ACC112 (cell line): ENCODE data around the gene LRBA.
A peak's percentile ranks its signal among the peaks of the same experiment; 100 is the strongest.

Experiments
- H2AFZ ChIP-seq: fragments of 200-600 bp; sonication (generic); one replicate; pipeline ENCODE4 v1.6.0; 2017; ENCODE audit warnings: antibody characterized with exemption, low read length; ENCODE audit not compliant: unreplicated experiment
- H3K27ac ChIP-seq: fragments of 200-600 bp; sonication (generic); 2 replicates; pipeline ENCODE4 v1.5.1; 2014; ENCODE audit warnings: low read depth, mild to moderate bottlenecking, antibody characterized with exemption, low read length, moderate library complexity
- H3K27me3 ChIP-seq: fragments of 200-600 bp; sonication (generic); 2 replicates; pipeline ENCODE4 v1.6.1; 2014; ENCODE audit warnings: mild to moderate bottlenecking, antibody characterized with exemption, low read length, moderate library complexity, mixed read lengths; ENCODE audit not compliant: insufficient read depth
- H3K36me3 ChIP-seq: fragments of 200-600 bp; sonication (generic); 2 replicates; pipeline ENCODE4 v1.6.1; 2016; ENCODE audit warnings: mild to moderate bottlenecking, antibody characterized with exemption, low read length, moderate library complexity, mixed read lengths; ENCODE audit not compliant: insufficient read depth
- H3K4me1 ChIP-seq: fragments of 200-600 bp; sonication (generic); one replicate; pipeline ENCODE4 v1.6.1; 2016; ENCODE audit warnings: low read length, mixed read lengths; ENCODE audit not compliant: insufficient read depth, unreplicated experiment, control insufficient read depth
- H3K4me3 ChIP-seq: fragments of 200-600 bp; sonication (generic); 2 replicates; pipeline ENCODE4 v1.5.1; 2014; ENCODE audit warnings: mild to moderate bottlenecking, low read depth, low read length
- H3K79me2 ChIP-seq: fragments of 200-600 bp; sonication (generic); one replicate; pipeline ENCODE4 v1.6.0; 2016; ENCODE audit warnings: low read length; ENCODE audit not compliant: control insufficient read depth, unreplicated experiment, insufficient read depth

LRBA gene

GRCh38 chr4:150385606-150386005 is 629.5 kb downstream of the LRBA start:
- Histone ChIP-seq H3K36me3 (no peaks in the 10 kb centered on the region), H3K27ac (peak overlapping the region; percentile 70), H3K79me2 (no peaks in the 10 kb centered on the region), H2AFZ (no peak overlapping the region), H3K27me3 (no peaks in the 10 kb centered on the region), H3K4me3 (0 out of 2 replicates have a peak overlapping the region, but pooled peaks have one; percentile 39), H3K4me1 (peaks cover 45% of the 10 kb centered on the region)

GRCh38 chr4:150384249-150384648 is 630.8 kb downstream of the LRBA start:
- Histone ChIP-seq H3K4me1 (peaks cover 50% of the 10 kb centered on the region), H3K36me3 (no peaks in the 10 kb centered on the region), H3K27ac (no peak overlapping the region), H3K79me2 (no peaks in the 10 kb centered on the region), H2AFZ (no peak overlapping the region), H3K4me3 (no peak overlapping the region), H3K27me3 (no peaks in the 10 kb centered on the region)

GRCh38 chr4:150382028-150382427 is 633.1 kb downstream of the LRBA start:
- peaks cover 48% of the 10 kb centered on the region for H3K4me1 ChIP-seq

GRCh38 chr4:150381609-150382008 is 633.5 kb downstream of the LRBA start:
- Histone ChIP-seq H3K27ac (peak overlapping the region; percentile 46), H3K27me3 (no peaks in the 10 kb centered on the region), H3K36me3 (no peaks in the 10 kb centered on the region), H3K4me1 (peaks cover 48% of the 10 kb centered on the region), H3K4me3 (no peak overlapping the region), H3K79me2 (no peaks in the 10 kb centered on the region), H2AFZ (no peak overlapping the region)

More at GRCh38 chr4:150382028-150382427, 633.1 kb downstream of the LRBA start:
- Histone ChIP-seq H2AFZ (no peak overlapping the region), H3K27ac (peak overlapping the region; percentile 46), H3K36me3 (no peaks in the 10 kb centered on the region), H3K27me3 (no peaks in the 10 kb centered on the region), H3K79me2 (no peaks in the 10 kb centered on the region), H3K4me3 (no peak overlapping the region)

- H3K27me3 ChIP-seq: no peaks in the 10 kb centered on the region
- no peaks in the 10 kb centered on the region for H3K36me3 ChIP-seq
- H3K4me1 ChIP-seq: peaks cover 44% of the 10 kb centered on the region
- H2AFZ ChIP-seq: no peak overlapping the region
- H3K4me3 ChIP-seq: no peak overlapping the region
- peak overlapping the region; percentile 46 for H3K27ac ChIP-seq
- no peaks in the 10 kb centered on the region for H3K79me2 ChIP-seq
These were observed 634.0 kb downstream of the LRBA start for GRCh38 chr4:150381036-150381435.

GRCh38 chr4:150379454-150379853 is 635.6 kb downstream of the LRBA start:
- no peaks in the 10 kb centered on the region for H3K27me3 ChIP-seq
- no peaks in the 10 kb centered on the region for H3K79me2 ChIP-seq
- H3K4me3 ChIP-seq: peak overlapping the region; percentile 14; the same call in 1 of the 2 replicates
- peak overlapping the region; percentile 48 for H2AFZ ChIP-seq
- H3K4me1 ChIP-seq: peaks cover 29% of the 10 kb centered on the region
- no peaks in the 10 kb centered on the region for H3K36me3 ChIP-seq
- peak overlapping the region; percentile 77 for H3K27ac ChIP-seq

GRCh38 chr4:150375025-150375424 is 640.1 kb downstream of the LRBA start:
- Histone ChIP-seq H3K36me3 (no peaks in the 10 kb centered on the region), H3K4me1 (peaks cover 6% of the 10 kb centered on the region), H3K79me2 (no peaks in the 10 kb centered on the region), H2AFZ (no peak overlapping the region), H3K27me3 (no peaks in the 10 kb centered on the region), H3K27ac (no peak overlapping the region), H3K4me3 (no peak overlapping the region)

GRCh38 chr4:150371869-150372268 is 643.2 kb downstream of the LRBA start:
- Histone ChIP-seq H2AFZ (no peak overlapping the region), H3K27me3 (no peaks in the 10 kb centered on the region), H3K36me3 (no peaks in the 10 kb centered on the region), H3K4me3 (no peak overlapping the region), H3K4me1 (peaks cover 3% of the 10 kb centered on the region), H3K27ac (no peak overlapping the region), H3K79me2 (no peaks in the 10 kb centered on the region)

GRCh38 chr4:150369434-150370380 is 645.4 kb downstream of the LRBA start:
- Histone ChIP-seq H3K36me3 (no peaks in the 10 kb centered on the region), H3K79me2 (no peaks in the 10 kb centered on the region), H3K4me1 (peaks cover 3% of the 10 kb centered on the region), H3K27ac (no peak overlapping the region), H3K27me3 (no peaks in the 10 kb centered on the region), H2AFZ (no peak overlapping the region), H3K4me3 (no peak overlapping the region)

- Histone ChIP-seq H3K79me2 (no peaks in the 10 kb centered on the region), H3K4me3 (no peak overlapping the region), H3K27me3 (no peaks in the 10 kb centered on the region), H3K4me1 (peaks cover 3% of the 10 kb centered on the region), H3K36me3 (no peaks in the 10 kb centered on the region), H3K27ac (no peak overlapping the region), H2AFZ (no peak overlapping the region)
These were observed 646.4 kb downstream of the LRBA start for GRCh38 chr4:150368667-150369066.

GRCh38 chr4:150367326-150367725 is 647.8 kb downstream of the LRBA start:
- Histone ChIP-seq H3K27ac (no peak overlapping the region), H3K27me3 (no peaks in the 10 kb centered on the region), H3K36me3 (no peaks in the 10 kb centered on the region), H3K4me3 (no peak overlapping the region), H3K4me1 (peaks cover 3% of the 10 kb centered on the region), H2AFZ (no peak overlapping the region), H3K79me2 (no peaks in the 10 kb centered on the region)
